Right lung (tissue), 5 donors: ENCODE measurements around the gene GCK. TPM values are rescaled to one million over a fixed set of nuclear protein-coding genes. Genes with fewer than 3 reads are reported as not detected.

Source experiments
- DNase-seq, 2 donors: peaks; one replicate each; pipeline ENCODE4 v3.0.0-alpha.2; 2013
- polyA plus RNA-seq, 5 donors: library from polyadenylated mRNA; unstranded; fragments of 120-200 nt; gene quantifications; one replicate each; pipeline versions ENCODE4 v1.2.1 to v1.2.3, GENCODE V29; 2013; ENCODE audit warnings: inconsistent platforms in 1 of 5, low replicate concordance in 1 of 5; ENCODE audit not compliant: insufficient read length in 5 of 5, insufficient read depth in 1 of 5

The GCK gene
- polyA plus RNA-seq, 5 donors, result 2.2 to 3.9 (median 2.5) TPM

- DNase-seq, result no peak
Measured at GRCh38 chr7:44223362-44224079, 34.3 kb upstream of the GCK start.

GRCh38 chr7:44222776-44223261 is 33.6 kb upstream of the GCK start:
- DNase-seq, result no peak

- no peak for DNase-seq
Measured at GRCh38 chr7:44222074-44222473, 32.8 kb upstream of the GCK start.

DNA sequence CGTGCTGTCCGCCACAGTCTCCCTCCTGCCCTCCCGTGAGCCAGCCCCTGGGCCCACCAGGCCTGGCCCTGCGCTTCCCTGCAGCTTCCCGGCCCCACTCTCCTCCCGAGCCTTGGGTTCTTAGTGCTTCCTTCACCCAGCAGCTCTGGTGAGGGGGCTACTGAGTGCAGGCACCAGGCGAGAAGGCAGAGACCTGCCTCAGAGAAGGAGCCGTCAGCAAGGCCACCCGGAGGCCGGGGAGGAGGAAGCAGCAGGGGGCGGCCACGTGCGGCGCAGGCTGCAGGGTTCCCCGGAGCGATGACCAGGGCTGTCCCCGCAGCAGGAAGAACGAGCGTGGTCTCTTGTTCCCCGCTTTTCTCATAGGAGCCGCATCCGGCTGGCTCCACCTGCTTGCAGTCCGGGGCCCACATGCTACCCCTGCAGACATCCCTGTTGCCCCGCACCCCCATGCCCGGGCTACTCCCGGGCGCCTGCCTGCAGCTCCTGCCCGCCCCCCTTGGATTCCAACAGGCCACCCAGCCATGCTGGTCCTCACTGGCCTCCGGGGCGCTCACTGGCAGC is 32.1 kb upstream of the GCK start:
- no peak for DNase-seq

GRCh38 chr7:44220358-44221112 is 31.3 kb upstream of the GCK start:
- DNase-seq, result no peak

DNA sequence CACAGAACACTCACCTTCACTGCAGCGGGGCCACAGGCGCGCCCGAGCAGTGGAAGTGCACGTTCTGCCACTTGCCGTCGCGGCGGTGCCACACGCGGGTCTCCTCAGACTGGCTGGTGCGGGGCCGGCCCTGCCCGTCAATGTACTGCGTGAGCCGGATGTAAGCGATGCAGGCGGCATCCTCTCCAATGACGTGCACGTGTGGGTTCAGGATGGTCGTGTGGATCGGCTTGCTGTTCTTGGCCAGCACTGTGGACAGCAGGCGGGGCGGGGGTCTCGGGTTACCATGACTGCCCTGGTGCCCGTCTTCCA is 30.8 kb upstream of the GCK start:
- no peak for DNase-seq

GRCh38 chr7:44219371-44220045 is 30.3 kb upstream of the GCK start:
- DNase-seq, result no peak

GRCh38 chr7:44218418-44219201 is 29.4 kb upstream of the GCK start:
- no peak for DNase-seq

- DNase-seq, result no peak
Measured at GRCh38 chr7:44217852-44218402, 28.7 kb upstream of the GCK start.

GRCh38 chr7:44217223-44217714 is 28.0 kb upstream of the GCK start:
- DNase-seq, result no peak

- DNase-seq, result no peak
Measured at GRCh38 chr7:44216521-44217222, 27.4 kb upstream of the GCK start.

- no peak for DNase-seq
Measured at GRCh38 chr7:44216019-44216418, 26.8 kb upstream of the GCK start.

- no peak for DNase-seq
Measured at GRCh38 chr7:44215531-44215930, 26.3 kb upstream of the GCK start.

DNA sequence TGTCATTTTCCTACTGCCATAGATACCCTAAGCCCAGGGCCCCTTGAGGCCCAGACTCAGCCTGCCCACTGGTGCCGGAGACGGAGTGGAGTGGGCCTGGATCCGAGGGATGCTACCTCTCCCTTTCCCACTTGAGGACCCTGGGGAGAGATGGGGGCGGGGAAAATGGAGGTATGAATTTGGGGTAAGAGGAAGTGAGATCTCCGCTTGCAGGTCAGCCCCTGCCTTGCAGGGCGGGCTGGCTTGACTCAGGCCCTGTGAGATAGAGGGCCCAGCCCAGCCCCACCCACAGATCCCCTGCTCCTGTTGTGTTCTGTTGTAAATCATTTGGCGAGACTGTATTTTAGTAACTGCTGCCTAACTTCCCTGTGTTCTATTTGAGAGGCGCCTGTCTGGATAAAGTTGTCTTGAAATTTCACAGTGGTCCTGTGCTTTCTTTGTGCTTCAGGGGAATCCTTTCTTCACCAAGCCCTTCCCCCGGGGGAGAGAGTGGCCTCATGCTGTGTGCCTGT is 24.7 kb upstream of the GCK start:
- no peak for DNase-seq

GRCh38 chr7:44213206-44213876 is 24.1 kb upstream of the GCK start:
- DNase-seq, result no peak

DNA sequence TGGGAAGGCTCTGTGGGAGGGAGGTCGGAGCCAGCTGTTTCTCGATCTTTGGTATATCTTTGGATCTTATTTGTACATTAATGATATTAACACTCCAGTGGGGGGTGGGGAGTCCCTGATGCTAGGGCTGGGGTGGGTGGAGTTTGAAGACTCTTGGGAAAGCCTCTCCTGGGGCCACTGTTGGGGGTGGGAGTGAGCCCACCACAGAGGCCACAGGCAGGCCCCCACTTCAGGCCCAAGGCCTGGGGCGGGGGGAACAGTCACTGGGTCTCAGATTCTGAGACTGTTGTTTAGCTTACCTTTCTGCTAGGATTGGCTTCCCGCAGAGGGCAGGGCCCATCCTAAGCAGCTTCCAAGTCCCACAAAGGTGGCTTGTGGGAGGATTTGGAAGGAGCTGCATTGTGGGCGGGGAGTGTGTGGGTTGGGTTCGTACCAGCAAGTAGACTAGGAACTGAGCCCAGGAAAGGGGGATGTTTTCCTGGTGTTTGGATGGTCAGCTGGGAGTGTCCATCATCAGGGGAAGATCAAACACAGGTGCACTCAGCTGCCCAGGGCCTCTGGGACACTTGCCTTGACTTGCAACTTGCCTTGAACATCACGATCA is 23.4 kb upstream of the GCK start:
- DNase-seq, result no peak

GRCh38 chr7:44212018-44212417 is 22.8 kb upstream of the GCK start:
- no peak for DNase-seq

DNA sequence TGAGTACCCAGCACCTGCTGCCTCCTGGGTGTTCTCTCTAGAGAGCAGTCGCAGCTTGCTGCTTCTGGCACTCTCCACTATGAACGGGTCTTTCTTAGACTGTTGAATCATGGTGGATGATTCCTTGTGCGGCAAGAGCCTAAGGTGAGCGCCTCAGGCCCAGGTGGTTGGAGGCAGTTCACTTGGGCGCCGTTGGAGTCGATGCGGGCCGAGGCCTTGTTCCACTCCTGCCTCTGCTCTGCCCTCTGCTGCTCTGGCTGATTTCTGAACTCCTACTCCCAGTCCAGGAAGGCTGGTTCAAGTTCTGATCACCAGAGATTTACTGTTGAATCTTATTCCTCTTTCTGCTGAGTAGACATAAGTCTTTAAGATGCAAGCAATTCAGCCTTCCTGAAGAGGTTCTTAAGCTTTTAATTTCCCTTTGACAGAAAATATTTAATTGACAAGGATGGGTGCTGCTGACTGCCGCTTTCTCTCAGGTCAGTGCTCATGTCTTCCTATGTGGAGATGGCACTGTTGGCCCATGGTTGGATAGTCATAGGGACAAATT is 22.0 kb upstream of the GCK start:
- no peak for DNase-seq

DNA sequence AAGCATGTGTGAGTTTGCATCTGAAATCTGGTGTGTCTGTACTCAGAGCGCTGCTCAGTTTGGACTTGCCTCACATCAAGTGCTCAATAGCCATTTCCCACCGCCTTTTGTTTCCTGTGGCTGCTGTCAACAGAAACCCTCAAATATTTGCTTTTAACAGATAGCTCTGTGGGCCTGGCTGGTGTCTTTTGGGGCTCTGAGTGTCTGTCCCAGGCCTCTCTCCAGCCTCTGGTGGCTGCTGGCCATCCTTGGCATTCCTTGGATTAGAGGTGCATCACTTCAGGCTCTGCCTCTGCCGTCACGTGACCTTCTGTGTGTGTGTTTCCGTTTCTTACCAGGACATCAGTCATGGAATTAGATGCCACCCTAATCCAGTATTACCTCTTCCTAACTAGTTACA is 20.9 kb upstream of the GCK start:
- DNase-seq, result no peak
